Cardiac fibroblast (primary cell): Measurements from ENCODE around the gene STK32C.

Experiments used
- DNase-seq, 2 donors: peaks; one replicate each; pipeline versions ENCODE4 v3.0.0 to v3.0.0-alpha.2; 2010; ENCODE audit warnings: low read depth in 2 of 2
- H3K4me3 ChIP-seq, 2 donors: replicated peaks in 1 of 2; 1 replicate in 1 of 2; 2 replicates in 1 of 2; pipeline ENCODE4 v1.5.1; 2011; ENCODE audit warnings: low read depth in 2 of 2, low read length in 2 of 2, mild to moderate bottlenecking in 2 of 2, moderate library complexity in 1 of 2
- CTCF ChIP-seq: IDR thresholded peaks from one replicate; pipeline ENCODE4 v1.5.1; 2011; ENCODE audit warnings: low read depth, mild to moderate bottlenecking, low read length, inconsistent platforms

STK32C gene

GRCh38 chr10:132292287-132293200 is 15.2 kb downstream of the STK32C start:
- H3K4me3 ChIP-seq = no peak overlapping the region
- DNase-seq = no peak
- no peak for TF ChIP-seq CTCF

GRCh38 chr10:132291826-132292225 is 15.9 kb downstream of the STK32C start:
- no peak for DNase-seq
- H3K4me3 ChIP-seq = no peak overlapping the region
- TF ChIP-seq CTCF = no peak

- no peak overlapping the region for H3K4me3 ChIP-seq
- DNase-seq = no peak
- no peak for TF ChIP-seq CTCF
Measured at GRCh38 chr10:132290631-132291030, 17.1 kb downstream of the STK32C start.

GRCh38 chr10:132289439-132289838 is 18.3 kb downstream of the STK32C start:
- DNase-seq = no peak
- TF ChIP-seq CTCF = no peak
- H3K4me3 ChIP-seq = no peak overlapping the region

- H3K4me3 ChIP-seq = no peak overlapping the region
- TF ChIP-seq CTCF = no peak
- no peak for DNase-seq
Measured at GRCh38 chr10:132283604-132284382, 24.0 kb downstream of the STK32C start.

- no peak for TF ChIP-seq CTCF
- DNase-seq = no peak
Measured at GRCh38 chr10:132282667-132283603, 24.8 kb downstream of the STK32C start.

More at GRCh38 chr10:132282667-132283603, 24.8 kb downstream of the STK32C start:
- H3K4me3 ChIP-seq = no peak overlapping the region
